ENCODE measurements around the gene PAGE2B.

GRCh38 chrX:55102754-55103153 lies 27.9 kb downstream of the PAGE2B start:
- TF ChIP-seq POLR2A (IDR thresholded peaks at IDR 0.05; ENCODE audit: low read length) (no peak), GATA1 (IDR thresholded peaks at IDR 0.05; ENCODE audit: low read depth, low read length) (no peak)

All from erythroblast (primary cell).